HL-60/S4 treated with phorbol 12-myristate 13-acetate at 8.2 ng/mL for 4 days and 3 days (cell line): Measurements from ENCODE around the gene FPR2.
"Not testable (repeated sequence)": the region's sequence is repeated elsewhere in the genome, so short reads cannot be mapped to it uniquely, and the experiment has no call there.

Experiments used
- in situ Hi-C: fragments of 300-500 bp; cut with MboI; formaldehyde crosslinking; loops from 2 replicates; pipeline ENCODE4 v1.15.0; 2022; ENCODE audit warnings: low sequenced_read_pairs

The FPR2 gene

GRCh38 chr19:51739466-51740213 is 21.3 kb upstream of the FPR2 start:
- in situ Hi-C loops = no loop called here

- in situ Hi-C loops = no loop called here
These were observed 20.6 kb upstream of the FPR2 start for GRCh38 chr19:51740356-51740755.

GRCh38 chr19:51742789-51743188 is 18.2 kb upstream of the FPR2 start:
- in situ Hi-C loops = no loop called here

GRCh38 chr19:51743405-51743804 is 17.6 kb upstream of the FPR2 start:
- in situ Hi-C loops = no loop called here

- in situ Hi-C loops = no loop called here
These were observed 14.2 kb upstream of the FPR2 start for GRCh38 chr19:51746731-51747130.

- in situ Hi-C loops = no loop called here
These were observed 11.0 kb upstream of the FPR2 start for GRCh38 chr19:51749979-51750378.

- in situ Hi-C loops = no loop called here
These were observed 10.4 kb upstream of the FPR2 start for GRCh38 chr19:51750400-51751094.

- in situ Hi-C loops = no loop called here
These were observed 9.3 kb upstream of the FPR2 start, which contains the start of gene FPR1 for GRCh38 chr19:51751655-51752054. TSS of gene FPR1 (minus strand) at chr19:51751878. CDS start at chr19:51746994, 4,884 bp downstream.

GRCh38 chr19:51754109-51754508 is 6.9 kb upstream of the FPR2 start:
- in situ Hi-C loops = no loop called here

- in situ Hi-C loops = no loop called here
These were observed 6.2 kb upstream of the FPR2 start for GRCh38 chr19:51754770-51755169.

GRCh38 chr19:51755571-51755970 is 5.4 kb upstream of the FPR2 start:
- in situ Hi-C loops = no loop called here

- in situ Hi-C loops = no loop called here
These were observed 716 bp downstream of the FPR2 start for GRCh38 chr19:51761696-51762095.

- in situ Hi-C loops = no loop called here
These were observed 4.1 kb downstream of the FPR2 start for GRCh38 chr19:51765086-51765485.

- in situ Hi-C loops = no loop called here
These were observed 5.5 kb downstream of the FPR2 start for GRCh38 chr19:51766461-51766860.

- in situ Hi-C loops = no loop called here
These were observed 10.6 kb downstream of the FPR2 start for GRCh38 chr19:51771376-51772130.

- in situ Hi-C loops = no loop called here
These were observed 12.0 kb downstream of the FPR2 start for GRCh38 chr19:51772977-51773376.

- in situ Hi-C loops = not testable (repeated sequence)
These were observed 15.6 kb downstream of the FPR2 start for GRCh38 chr19:51776561-51776960.

- in situ Hi-C loops = no loop called here
These were observed 16.8 kb downstream of the FPR2 start for GRCh38 chr19:51777570-51778462.

- in situ Hi-C loops = no loop called here
These were observed 18.2 kb downstream of the FPR2 start for GRCh38 chr19:51779181-51779580.

- in situ Hi-C loops = no loop called here
These were observed 18.7 kb downstream of the FPR2 start for GRCh38 chr19:51779703-51780102.

GRCh38 chr19:51780270-51780669 is 19.3 kb downstream of the FPR2 start:
- in situ Hi-C loops = no loop called here
